Gastrocnemius medialis (tissue), 4 donors: ENCODE measurements around the gene FGFR3.

Experiments used
- CTCF ChIP-seq, 5 experiments: fragments of 450-650 bp in 3 of 5; fragments of 200-600 bp in 2 of 5; sonication (generic) in 2 of 5; IDR thresholded peaks in 4 of 5; conservative IDR thresholded peaks in 1 of 5; 1 replicate in 4 of 5; 2 replicates in 1 of 5; pipeline ENCODE4 v1.5.1; 2016 to 2019; ENCODE audit warnings: antibody characterized with exemption in 5 of 5, mild to moderate bottlenecking in 3 of 5, moderate library complexity in 3 of 5
- POLR2A ChIP-seq, 2 donors: fragments of 450-650 bp; IDR thresholded peaks; one replicate each; pipeline ENCODE4 v1.6.1; 2017; ENCODE audit warnings: antibody characterized with exemption in 2 of 2, mild to moderate bottlenecking in 2 of 2, moderate library complexity in 2 of 2

GRCh38 chr4:1823545-1823932 lies 30.4 kb downstream of the FGFR3 start:
- TF ChIP-seq CTCF (IDR thresholded peaks at IDR 0.05 in 4 of 5, conservative IDR thresholded peaks at IDR 0.05 in 1 of 5) (no peak), POLR2A (IDR thresholded peaks at IDR 0.05) (no peak)
